Measurements from ENCODE around the gene SMG7. TPM values are rescaled to one million over a fixed set of nuclear protein-coding genes. Genes with fewer than 3 reads are reported as not detected.

Gene SMG7
- total and polyA plus RNA-seq, 10 of the 15 experiments (the other 5 are each of a cell fraction or from before 2014, with no cell fraction given) = 9.5 to 65.4 (median 42.7) TPM

GRCh38 chr1:183580281-183580682 lies 108.0 kb downstream of the SMG7 start:
- no peak overlapping the region for H3K4me3 ChIP-seq
- RAD21 ChIA-PET (ENCODE audit: unreplicated experiment) = interaction anchor here (0.8 to 2.9 kb wide), 13 partner anchors 8 to 105 kb away, joined by 3 to 12 read pairs (median 5); partner anchors contain the start of gene NCF2
- FAIRE-seq (peak; percentile 27), DNase-seq (ENCODE audit: low read depth, low spot score) (no peak), ATAC-seq (peak; percentile 63)
- CTCF ChIA-PET = interaction anchor here (0.5 to 4.1 kb wide), 21 partner anchors 9 to 298 kb away, joined by 3 to 18 read pairs (median 5); partner anchors contain the start of gene NCF2
- POLR2A ChIA-PET = interaction anchor here (0.7 to 1.5 kb wide), 9 partner anchors 8 to 968 kb away, joined by 3 to 13 read pairs (median 5); partner anchors contain the start of gene NCF2
- intact Hi-C loops (cut with micrococcal nuclease; ENCODE audit: unreplicated experiment) = no loop called here
- BruUV-seq (replicated peaks) = no TSS peak
- H3K27me3 ChIP-seq (replicated peaks in 1 of 2; ENCODE audit: control insufficient read depth in 2 of 2, insufficient read depth in 2 of 2, low read length in 1 of 2) = no peaks in the 10 kb centered on the region
- no peaks in the 10 kb centered on the region for H4K20me1 ChIP-seq (ENCODE audit: control insufficient read depth, insufficient read depth)
- 10% methylated on average over 8 of the region's 8 CpGs for WGBS (ENCODE audit: insufficient coverage, insufficient replicate concordance, low lambda C conversion rate, missing lambda C conversion rate)
- H2AFZ ChIP-seq (ENCODE audit: control insufficient read depth, low read depth, low read length) = peak overlapping the region; percentile 29
- peaks cover 3 to 19% of the 10 kb centered on the region in 2 experiments; a peak in 2 of 4 replicates for H3K36me3 ChIP-seq (ENCODE audit: control insufficient read depth in 2 of 2, insufficient read depth in 2 of 2, low read length in 1 of 2)
- SMC1A ChIA-PET (ENCODE audit: uncharacterized antibody, unreplicated experiment) = interaction anchor here (0.7 to 4.8 kb wide), 27 partner anchors 8 to 897 kb away, joined by 3 to 50 read pairs (median 4); partner anchors contain the start of gene NCF2
- H3K27ac ChIP-seq (ENCODE audit: control insufficient read depth, insufficient read depth) = no peak overlapping the region
- no peaks in the 10 kb centered on the region for H3K9me3 ChIP-seq (replicated peaks; ENCODE audit: control insufficient read depth, insufficient read depth, low read length)
- H3K4me1 ChIP-seq (ENCODE audit: control insufficient read depth, insufficient read depth, low read length) = peaks cover 7% of the 10 kb centered on the region
- H3K4me2 ChIP-seq (ENCODE audit: control insufficient read depth, insufficient read depth) = peak overlapping the region; percentile 36
- H3K9ac ChIP-seq (ENCODE audit: control insufficient read depth, insufficient read depth, low read length) = no peak overlapping the region
- in situ Hi-C loops (cut with MboI) = no loop called here
- no peaks in the 10 kb centered on the region for H3K79me2 ChIP-seq (ENCODE audit: control insufficient read depth, insufficient read depth, low read length)
- no peak for TF ChIP-seq ZBTB4 (CRISPR knock-in tag; IDR thresholded peaks at IDR 0.05)
- no peak for TF ChIP-seq SREBF2 (IDR thresholded peaks at IDR 0.05; ENCODE audit: low read length)
- no peak for TF ChIP-seq ZBED1 (IDR thresholded peaks at IDR 0.05; ENCODE audit: borderline replicate concordance)
- no peak for TF ChIP-seq STAT3 (IDR thresholded peaks at IDR 0.05; ENCODE audit: low read depth, low read length)
- no peak for TF ChIP-seq IRF4 (IDR thresholded peaks at IDR 0.05; ENCODE audit: low read depth, low read length)
- no peak for TF ChIP-seq BMI1 (IDR thresholded peaks at IDR 0.05; ENCODE audit: borderline replicate concordance)
- no peak for TF ChIP-seq REST (IDR thresholded peaks at IDR 0.05; ENCODE audit: low read depth, low read length)
- TF ChIP-seq PKNOX1 (IDR thresholded peaks at IDR 0.05) = no peak
- TF ChIP-seq RAD21 (IDR thresholded peaks at IDR 0.05; ENCODE audit: insufficient read depth, low read depth, low read length) = peak; percentile 32; the same call in 1 of the 2 replicates
- 0 out of 2 replicates have a peak, but pooled peaks have one; percentile 45 for TF ChIP-seq HDGF (IDR thresholded peaks at IDR 0.05)
- no peak for TF ChIP-seq PRDM15 (CRISPR knock-in tag; IDR thresholded peaks at IDR 0.05)
- peak; percentile 50 for TF ChIP-seq IKZF1 (conservative IDR thresholded peaks at IDR 0.05)

All from GM12878 (cell line).